Stimulated activated CD4-positive, alpha-beta T cell treated with anti-CD3 and anti-CD28 coated beads, Interleukin-4, amount 100 ng/mL, for 24 hours (primary cell): ENCODE results near the gene COL5A1.

Experiments
- DNase-seq: peaks from one replicate; pipeline ENCODE4 v3.0.0-alpha.2; 2020

Gene COL5A1

DNA sequence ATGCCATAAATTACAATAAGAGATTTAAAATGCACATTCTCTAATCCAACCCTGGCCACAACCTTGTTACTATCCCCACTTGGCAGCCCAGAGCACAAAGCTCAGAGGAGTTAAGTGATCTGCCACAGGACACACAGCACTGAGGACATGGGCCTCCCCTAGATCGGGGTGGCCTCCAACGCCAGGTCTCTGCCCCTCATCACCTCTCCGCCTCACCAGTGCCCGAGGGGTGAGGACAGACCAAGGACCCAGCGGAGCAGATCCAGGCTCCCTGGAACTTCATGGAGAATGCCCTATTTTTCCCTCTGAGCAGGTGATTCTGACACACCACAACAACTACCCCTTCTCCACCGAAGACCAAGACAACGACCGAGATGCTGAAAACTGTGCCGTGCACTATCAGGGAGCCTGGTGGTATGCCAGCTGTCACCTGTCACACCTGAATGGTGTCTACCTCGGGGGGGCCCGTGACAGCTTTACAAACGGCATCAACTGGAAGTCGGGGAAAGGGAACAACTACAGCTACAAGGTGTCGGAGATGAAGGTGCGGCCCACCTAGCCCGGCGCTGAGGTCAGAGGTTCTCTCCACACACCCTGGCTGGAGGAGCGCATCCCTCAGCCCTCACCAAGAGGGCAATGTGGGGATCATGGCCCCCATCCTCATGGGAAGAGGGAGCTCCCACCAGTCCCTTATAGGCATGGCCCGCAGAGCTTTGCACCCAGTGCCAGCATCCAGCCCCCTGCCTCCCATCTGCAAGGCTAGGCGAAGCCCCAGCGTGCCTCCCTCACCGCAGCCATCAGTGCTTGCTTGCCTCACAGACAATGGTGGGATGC lies 226.5 kb downstream of the COL5A1 start:
- DNase-seq, result no peak

DNA sequence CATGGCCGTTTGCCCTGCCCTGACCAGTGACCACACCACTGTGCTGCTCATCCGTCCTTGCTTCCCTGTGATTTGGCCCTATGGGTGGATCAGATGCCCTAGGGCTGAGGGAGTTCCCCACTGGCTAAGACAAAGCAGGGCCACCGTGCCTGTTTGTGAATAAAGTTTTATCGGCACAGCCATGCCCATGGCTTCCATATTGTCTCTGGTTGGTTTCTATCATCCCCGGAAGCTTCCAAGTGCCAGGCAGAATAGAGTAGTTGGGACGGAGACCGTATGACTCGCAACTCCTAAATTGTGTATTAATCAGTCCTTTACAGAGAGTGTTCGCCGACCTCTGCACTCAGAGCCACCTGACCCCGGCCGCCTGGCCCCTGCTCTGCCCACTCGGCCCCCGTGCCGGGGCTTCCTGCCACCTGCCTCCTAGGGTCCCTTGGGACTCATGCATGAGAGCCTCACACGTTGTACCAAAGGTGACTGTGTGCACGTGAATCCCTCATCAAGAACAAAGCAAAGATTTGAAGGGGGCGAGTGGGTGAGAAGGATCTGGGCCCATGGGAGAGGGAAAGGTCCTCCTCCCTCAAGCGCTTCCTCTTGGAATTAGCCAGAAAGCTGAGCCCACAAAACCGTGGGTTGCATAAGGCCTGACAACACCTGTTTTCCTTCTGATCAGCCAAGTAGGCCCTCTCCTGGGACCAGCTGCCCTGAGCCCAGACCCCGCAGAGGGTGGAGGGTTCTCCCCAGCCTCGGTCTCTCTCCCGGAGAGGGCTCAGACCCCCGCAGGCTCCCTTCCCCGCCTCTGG lies 227.3 kb downstream of the COL5A1 start:
- DNase-seq, result no peak

GRCh38 chr9:134869554-134870300 lies 228.1 kb downstream of the COL5A1 start:
- no peak for DNase-seq

- DNase-seq, result no peak
Observed at GRCh38 chr9:134870301-134870694, 228.7 kb downstream of the COL5A1 start.

- DNase-seq, result no peak
Observed at GRCh38 chr9:134870746-134871662, 229.4 kb downstream of the COL5A1 start.

DNA sequence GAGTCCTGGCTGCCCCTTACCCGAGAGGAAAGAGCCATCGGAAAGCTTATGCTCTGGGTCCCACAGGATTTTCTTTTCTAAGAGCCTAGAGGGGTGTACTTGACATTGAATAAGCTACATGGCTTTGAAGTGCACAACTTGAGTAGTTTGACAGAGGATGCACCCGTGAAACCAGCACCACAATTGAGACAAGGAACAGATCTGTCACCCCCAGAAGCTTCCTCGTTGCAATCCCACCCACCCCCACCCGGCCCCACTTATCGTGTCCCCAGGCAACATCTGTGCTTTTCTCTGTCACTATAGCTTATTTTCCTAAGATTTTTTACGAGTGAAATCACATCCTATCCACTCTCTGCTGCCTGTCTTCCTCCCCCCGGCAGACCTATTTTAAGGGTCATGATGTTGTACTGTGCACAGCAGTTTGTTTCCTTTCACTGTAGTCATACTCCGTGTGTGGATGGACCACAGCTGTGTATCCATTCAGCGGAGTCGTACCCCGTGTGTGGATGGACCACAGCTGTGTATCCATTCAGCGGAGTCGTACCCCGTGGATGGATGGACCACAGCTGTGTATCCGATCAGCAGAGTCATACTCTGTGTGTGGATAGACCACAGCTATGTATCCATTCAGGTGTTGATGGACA lies 230.2 kb downstream of the COL5A1 start:
- DNase-seq, result no peak

- DNase-seq, result no peak
Observed at GRCh38 chr9:134872482-134873231, 231.1 kb downstream of the COL5A1 start.

DNA sequence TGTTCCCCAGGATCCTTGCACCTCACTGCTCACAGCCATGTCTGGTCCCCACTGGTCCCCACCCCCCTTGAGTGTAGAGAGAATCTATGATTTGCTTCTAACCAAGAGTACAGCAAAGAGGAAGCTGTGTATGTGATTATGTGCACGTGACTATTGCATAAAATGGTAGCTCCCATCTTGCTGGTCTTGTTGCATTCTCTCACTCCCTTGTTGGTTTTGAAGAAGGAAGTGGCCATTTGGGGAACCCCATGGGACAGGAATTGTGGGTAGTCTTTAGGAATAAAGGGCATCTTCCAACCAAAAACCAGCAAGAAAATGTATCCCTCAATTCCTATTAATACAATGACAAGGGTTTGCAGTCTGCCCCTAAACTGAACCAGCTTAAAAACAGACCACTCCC lies 233.8 kb downstream of the COL5A1 start:
- no peak for DNase-seq

- DNase-seq, result no peak
Observed at GRCh38 chr9:134877541-134877940, 235.9 kb downstream of the COL5A1 start.

GRCh38 chr9:134879664-134880483 lies 238.3 kb downstream of the COL5A1 start:
- no peak for DNase-seq

DNA sequence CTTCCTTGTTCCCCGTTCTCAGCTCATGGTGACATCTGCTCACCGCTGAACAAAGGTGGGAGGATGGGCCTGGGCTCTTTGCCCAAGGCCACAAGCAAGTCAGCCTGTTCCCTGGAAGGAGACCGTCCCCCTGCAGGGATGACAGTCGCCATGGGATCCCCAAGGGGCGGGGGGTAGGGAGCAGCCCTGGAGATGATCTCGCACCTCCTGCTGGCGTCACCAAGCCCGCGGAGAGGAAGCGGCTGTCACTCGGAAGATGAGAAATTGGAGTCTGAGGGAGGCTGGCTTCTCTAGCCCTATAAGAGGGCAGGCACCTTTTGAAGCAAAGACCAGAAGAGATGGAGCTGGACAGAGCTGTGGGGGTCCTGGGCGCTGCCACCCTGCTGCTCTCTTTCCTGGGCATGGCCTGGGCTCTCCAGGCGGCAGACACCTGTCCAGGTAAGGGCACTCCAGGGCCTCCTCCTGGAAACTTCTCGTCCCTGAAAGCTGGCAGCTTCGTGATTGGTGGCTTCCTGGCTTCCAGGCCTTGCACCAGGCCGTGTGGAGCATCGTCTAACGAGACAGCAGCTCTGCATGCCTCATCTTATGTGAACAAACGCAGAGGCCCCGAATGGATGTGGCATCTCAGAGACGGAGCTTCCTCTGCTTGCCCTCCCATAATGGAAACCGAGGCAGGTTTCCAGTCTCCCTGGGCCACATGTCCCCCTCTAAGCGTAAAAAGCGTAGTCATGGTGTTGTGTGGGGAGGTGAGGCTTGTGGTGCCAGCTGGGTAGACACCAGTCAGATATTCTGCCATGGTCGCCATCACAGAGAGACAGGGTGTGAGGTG lies 239.1 kb downstream of the COL5A1 start, which contains the start of gene FCN2:
TSS of gene FCN2 (plus strand) at position 327 of the 829 bp plus-strand sequence. CDS start at position 339, 12 bp downstream.
- DNase-seq, result no peak

DNA sequence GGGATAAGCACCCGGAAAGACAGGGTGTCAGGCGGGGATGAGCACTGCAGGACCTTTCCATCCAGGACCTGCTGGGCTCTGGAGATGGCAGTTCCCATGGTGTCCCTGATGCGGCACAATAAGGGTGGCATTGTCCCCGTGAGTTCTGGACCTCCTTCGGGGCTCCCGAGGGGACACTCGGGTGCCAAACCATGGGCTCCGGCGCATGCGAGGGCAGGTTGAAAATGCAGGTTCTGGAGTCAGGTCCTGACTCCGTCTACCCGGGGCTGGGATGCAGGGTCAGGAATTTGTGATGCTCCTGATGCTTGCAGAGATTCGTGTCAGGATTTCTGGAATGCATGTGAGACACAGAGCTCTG lies 239.7 kb downstream of the COL5A1 start:
- no peak for DNase-seq

DNA sequence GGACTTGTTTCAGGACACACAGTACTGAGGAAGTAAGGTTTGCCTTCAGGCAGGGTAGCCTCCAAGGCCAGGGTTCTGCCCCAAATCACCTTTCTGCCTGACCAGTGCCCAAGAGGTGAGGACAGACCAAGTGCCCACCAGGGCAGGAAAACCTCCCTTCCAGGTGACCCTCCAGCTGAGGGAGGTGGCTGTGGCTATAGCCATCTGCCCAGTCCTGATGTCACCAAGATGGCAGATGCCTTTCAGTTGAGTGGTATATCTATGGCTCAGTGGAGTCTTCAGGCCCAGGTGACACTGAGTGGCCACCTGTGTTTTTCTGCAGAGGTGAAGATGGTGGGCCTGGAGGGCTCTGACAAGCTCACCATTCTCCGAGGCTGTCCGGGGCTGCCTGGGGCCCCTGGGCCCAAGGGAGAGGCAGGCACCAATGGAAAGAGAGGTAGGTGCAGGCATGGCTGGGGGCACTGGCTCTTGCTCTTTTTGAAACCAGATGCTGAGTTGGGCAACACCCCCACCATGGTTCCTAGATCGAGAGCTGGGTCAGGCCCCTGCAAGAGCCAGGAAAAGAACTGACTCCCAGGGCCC lies 240.7 kb downstream of the COL5A1 start:
- no peak for DNase-seq

GRCh38 chr9:134883040-134883782 lies 241.6 kb downstream of the COL5A1 start:
- no peak for DNase-seq

- no peak for DNase-seq
Observed at GRCh38 chr9:134884492-134884891, 242.9 kb downstream of the COL5A1 start.

DNA sequence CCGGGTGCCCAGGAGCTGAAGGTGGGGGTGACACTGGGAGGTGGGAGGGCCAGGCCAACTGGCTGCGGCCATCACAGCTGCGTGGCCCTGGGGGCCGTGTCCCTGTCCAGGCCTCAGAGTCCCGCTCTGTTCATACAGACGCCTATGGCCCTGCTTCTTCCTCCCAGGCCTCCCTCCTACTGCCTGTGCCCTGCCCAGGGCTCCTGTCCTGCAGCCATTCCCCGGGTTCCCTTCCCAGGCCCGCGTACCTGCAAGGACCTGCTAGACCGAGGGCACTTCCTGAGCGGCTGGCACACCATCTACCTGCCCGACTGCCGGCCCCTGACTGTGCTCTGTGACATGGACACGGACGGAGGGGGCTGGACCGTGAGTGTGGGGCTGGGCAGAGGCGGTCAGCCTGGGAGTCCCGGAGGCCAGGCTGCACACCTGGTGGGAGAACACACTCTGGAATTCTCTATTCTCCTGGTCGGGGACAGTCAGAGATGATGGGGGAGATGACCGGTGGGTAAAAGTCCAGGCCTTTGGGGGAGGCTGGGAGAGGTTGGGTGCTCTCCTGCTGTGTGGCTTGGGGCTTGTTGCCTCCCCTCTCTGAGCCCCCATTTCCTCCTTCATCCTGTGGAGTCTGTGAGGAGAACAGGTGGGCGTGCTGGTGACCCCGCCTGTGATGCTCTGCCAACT lies 243.5 kb downstream of the COL5A1 start:
- no peak for DNase-seq

DNA sequence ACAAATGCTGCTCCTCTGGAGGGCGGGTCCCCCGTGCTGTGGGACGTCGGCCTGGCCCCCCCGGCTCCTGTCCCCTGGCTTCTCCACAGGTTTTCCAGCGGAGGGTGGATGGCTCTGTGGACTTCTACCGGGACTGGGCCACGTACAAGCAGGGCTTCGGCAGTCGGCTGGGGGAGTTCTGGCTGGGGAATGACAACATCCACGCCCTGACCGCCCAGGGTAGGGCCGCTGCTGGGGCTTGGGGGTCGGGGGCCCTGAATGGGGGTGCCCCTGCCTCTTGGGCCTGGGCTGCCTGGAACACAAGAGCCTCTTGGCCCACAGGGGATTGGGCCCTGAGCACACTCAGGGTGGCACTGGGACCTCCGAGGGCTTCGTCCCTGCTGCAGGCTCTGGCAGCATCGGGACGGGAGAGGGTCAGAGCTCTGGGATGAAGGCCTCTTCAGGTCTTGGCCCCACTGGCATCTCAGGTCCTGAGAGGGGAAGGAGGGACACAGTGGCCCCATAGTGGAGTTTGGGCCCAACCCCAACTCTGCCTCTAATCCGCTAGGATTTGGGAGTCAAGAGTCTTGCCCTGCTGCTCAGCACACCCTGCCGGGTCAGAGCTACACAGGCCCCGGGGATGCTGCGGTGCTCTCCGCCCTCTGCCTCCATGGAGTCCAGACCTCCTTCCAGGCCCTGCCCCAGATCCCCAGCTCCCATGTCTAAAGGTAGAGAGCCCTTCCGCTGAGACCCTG lies 244.2 kb downstream of the COL5A1 start:
- no peak for DNase-seq
